ENCODE measurements around the gene SCG5. TPM values are rescaled to one million over a fixed set of nuclear protein-coding genes. Genes with fewer than 3 reads are reported as not detected.

The SCG5 gene
- polyA plus RNA-seq, 1 of the 3 experiments (the other 2 are of a cell fraction): 11.0 TPM

- Histone ChIP-seq H3K4me1 (ENCODE audit: control insufficient read depth in 1 of 2, insufficient read depth in 2 of 2, low read depth in 1 of 2, low read length in 1 of 2) (peaks cover 0 to 18% of the 10 kb centered on the region in 2 experiments; a peak in 2 of 4 replicates), H3K27me3 (ENCODE audit: insufficient read depth) (no peaks in the 10 kb centered on the region), H3K9me3 (no peaks in the 10 kb centered on the region), H3F3A (replicated peaks; ENCODE audit: insufficient read depth) (peaks cover 7% of the 10 kb centered on the region), H3K9ac (no peak overlapping the region), H2AFZ (ENCODE audit: low read depth) (no peak overlapping the region), H4K20me1 (ENCODE audit: insufficient read depth) (no peaks in the 10 kb centered on the region), H3K4me3 (ENCODE audit: low read depth in 2 of 2, low read length in 1 of 2) (no peak overlapping the region), H3K4me2 (no peak overlapping the region), H3K27ac (ENCODE audit: low read depth in 2 of 2, low read length in 1 of 2) (peak overlapping the region in 1 of 2 experiments; percentile 86; a peak in 2 of 4 replicates), H3K9me2 (no peaks in the 10 kb centered on the region), H3K79me2 (ENCODE audit: insufficient read depth) (no peaks in the 10 kb centered on the region), H3K36me3 (replicated peaks in 1 of 2; ENCODE audit: control insufficient read depth in 1 of 2, insufficient read depth in 2 of 2, low read length in 1 of 2) (no peaks in the 10 kb centered on the region)
- ChIA-PET CTCF (interaction anchor here (0.7 to 16.6 kb wide), 7 partner anchors 8 to 327 kb away, joined by 3 to 295 read pairs (median 3); no protein-coding TSS in a partner anchor), POLR2A (no interaction called here)
- WGBS (ENCODE audit: low lambda C conversion rate): 84% methylated on average over 3 of the region's 3 CpGs
- DNase-seq: no peak
- TF ChIP-seq RFX5 (IDR thresholded peaks at IDR 0.05; ENCODE audit: low read length) (no peak), YY1 (IDR thresholded peaks at IDR 0.05; ENCODE audit: low read depth) (no peak), MEF2A (IDR thresholded peaks at IDR 0.05; ENCODE audit: borderline replicate concordance, low read depth) (no peak), TAF1 (IDR thresholded peaks at IDR 0.05; ENCODE audit: borderline replicate concordance, low read depth, low read length) (no peak), EP300 (IDR thresholded peaks at IDR 0.05; ENCODE audit: borderline replicate concordance in 1 of 2, low read depth in 1 of 2, low read length in 1 of 2) (no peak), USF1 (IDR thresholded peaks at IDR 0.05; ENCODE audit: borderline replicate concordance, low read depth) (no peak)
Measured at GRCh38 chr15:32670623-32671022, 29.1 kb downstream of the SCG5 start.

GRCh38 chr15:32671339-32672325 is 30.1 kb downstream of the SCG5 start:
- Histone ChIP-seq H3K27ac (ENCODE audit: low read depth in 2 of 2, low read length in 1 of 2) (no peak overlapping the region), H3K4me3 (ENCODE audit: low read depth in 2 of 2, low read length in 1 of 2) (no peak overlapping the region), H3K79me2 (ENCODE audit: insufficient read depth) (no peaks in the 10 kb centered on the region), H3K27me3 (ENCODE audit: insufficient read depth) (no peaks in the 10 kb centered on the region), H3K9me2 (no peaks in the 10 kb centered on the region), H3K36me3 (replicated peaks in 1 of 2; ENCODE audit: control insufficient read depth in 1 of 2, insufficient read depth in 2 of 2, low read length in 1 of 2) (no peaks in the 10 kb centered on the region), H3K9ac (no peak overlapping the region), H2AFZ (ENCODE audit: low read depth) (no peak overlapping the region), H3K4me1 (ENCODE audit: control insufficient read depth in 1 of 2, insufficient read depth in 2 of 2, low read depth in 1 of 2, low read length in 1 of 2) (peaks cover 0 to 18% of the 10 kb centered on the region in 2 experiments; a peak in 2 of 4 replicates), H3K9me3 (no peaks in the 10 kb centered on the region), H3K4me2 (no peak overlapping the region), H3F3A (replicated peaks; ENCODE audit: insufficient read depth) (no peaks in the 10 kb centered on the region), H4K20me1 (ENCODE audit: insufficient read depth) (no peaks in the 10 kb centered on the region)
- CTCF ChIA-PET: interaction anchor here (1.2 to 16.6 kb wide), 4 partner anchors 9 to 326 kb away, joined by 3 to 295 read pairs (median 7); no protein-coding TSS in a partner anchor
- TF ChIP-seq REST (IDR thresholded peaks at IDR 0.05; ENCODE audit: low read depth, low read length) (no peak), FOXM1 (IDR thresholded peaks at IDR 0.05; ENCODE audit: low read depth) (no peak), NFIC (IDR thresholded peaks at IDR 0.05; ENCODE audit: borderline replicate concordance) (no peak), NRF1 (IDR thresholded peaks at IDR 0.05; ENCODE audit: low read depth, low read length) (no peak), PBX3 (IDR thresholded peaks at IDR 0.05) (no peak), CTCF (IDR thresholded peaks at IDR 0.05) (no peak), RAD21 (IDR thresholded peaks at IDR 0.05; ENCODE audit: low read length) (no peak), FOXJ3 (CRISPR knock-in tag; IDR thresholded peaks at IDR 0.05) (no peak), TAF1 (IDR thresholded peaks at IDR 0.05; ENCODE audit: borderline replicate concordance, low read depth, low read length) (no peak), EP300 (IDR thresholded peaks at IDR 0.05; ENCODE audit: borderline replicate concordance in 1 of 2, low read depth in 1 of 2, low read length in 1 of 2) (no peak), USF1 (IDR thresholded peaks at IDR 0.05; ENCODE audit: borderline replicate concordance, low read depth) (no peak)
- TF ChIP-seq, protein P1, sequence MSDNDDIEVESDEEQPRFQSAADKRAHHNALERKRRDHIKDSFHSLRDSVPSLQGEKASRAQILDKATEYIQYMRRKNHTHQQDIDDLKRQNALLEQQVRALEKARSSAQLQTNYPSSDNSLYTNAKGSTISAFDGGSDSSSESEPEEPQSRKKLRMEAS (IDR thresholded peaks at IDR 0.05; ENCODE audit: low read depth): no peak
- no peak for DNase-seq
- POLR2A ChIA-PET: no interaction called here
- WGBS (ENCODE audit: low lambda C conversion rate): 98% methylated on average over 29 of the region's 29 CpGs

Data from SK-N-SH (cell line).